Lung (tissue), 12 donors: ENCODE measurements around the gene KIAA1755. TPM values are rescaled to one million over a fixed set of nuclear protein-coding genes. Genes with fewer than 3 reads are reported as not detected.

ENCODE experiments used
- ATAC-seq: fragments of 200-7000 bp; cut with Tn5 transposase; one replicate; pipeline ENCODE4 v1.9.1; 2020; ENCODE audit warnings: moderate number of reproducible peaks; ENCODE audit not compliant: insufficient read depth, low FRiP score
- DNase-seq, 3 donors: peaks; one replicate each; pipeline ENCODE4 v3.0.0-alpha.2; 2013 to 2017
- H3K27ac ChIP-seq, 2 donors: one replicate each; pipeline ENCODE4 v1.5.1; 2013; ENCODE audit warnings: mild to moderate bottlenecking in 2 of 2, moderate library complexity in 2 of 2, control low read depth in 1 of 2, inconsistent platforms in 1 of 2, low read depth in 1 of 2, low read length in 1 of 2
- H3K27me3 ChIP-seq, 3 donors: one replicate each; pipeline ENCODE4 v1.5.1; 2013; ENCODE audit warnings: low read length in 2 of 3; ENCODE audit not compliant: control insufficient read depth in 3 of 3, insufficient read depth in 3 of 3
- H3K36me3 ChIP-seq, 4 donors: one replicate each; pipeline ENCODE4 v1.5.1; 2013; ENCODE audit warnings: low read length in 4 of 4, mild to moderate bottlenecking in 1 of 4, moderate library complexity in 1 of 4; ENCODE audit not compliant: control insufficient read depth in 4 of 4, insufficient read depth in 4 of 4
- H3K4me1 ChIP-seq, 5 donors: one replicate each; pipeline ENCODE4 v1.5.1; 2013; ENCODE audit warnings: low read length in 5 of 5, mild to moderate bottlenecking in 2 of 5, moderate library complexity in 1 of 5; ENCODE audit not compliant: control insufficient read depth in 5 of 5, insufficient read depth in 5 of 5
- H3K4me3 ChIP-seq: one replicate; pipeline ENCODE4 v1.5.1; 2013; ENCODE audit warnings: mild to moderate bottlenecking, control low read depth, moderate library complexity
- H3K9ac ChIP-seq, 2 donors: one replicate each; pipeline ENCODE4 v1.5.1; 2013; ENCODE audit warnings: low read length in 2 of 2, control low read depth in 1 of 2; ENCODE audit not compliant: insufficient read depth in 1 of 2
- H3K9me3 ChIP-seq, 4 donors: one replicate each; pipeline ENCODE4 v1.5.1; 2013; ENCODE audit warnings: low read length in 3 of 4, mild to moderate bottlenecking in 1 of 4, moderate library complexity in 1 of 4; ENCODE audit not compliant: control insufficient read depth in 4 of 4, insufficient read depth in 3 of 4
- WGBS, 2 donors: extraction: QIAGEN DNeasy Blood & Tissue Kit; methylation state at CpG; one replicate each; pipeline ENCODE4 v1.1.7; 2013; 5-methylcytosine and 5-hydroxymethylcytosine counted together
- polyA plus RNA-seq, 2 donors: library from polyadenylated mRNA; stranded (reverse); fragments of 200-250 nt; gene quantifications; one replicate each; pipeline ENCODE4 v1.2.1, GENCODE V29; 2013
- total RNA-seq, 2 donors: library from RNA; depleted of rRNA in 1 of 2; stranded (reverse); fragments of >200 nt in 1 of 2; gene quantifications; one replicate each; pipeline ENCODE4 v1.2.1, GENCODE V29; 2014 to 2021
- TF ChIP-seq, protein P1 (sequence below): IDR thresholded peaks from 2 replicates; pipeline ENCODE4 v1.5.1; 2012; ENCODE audit warnings: mild to moderate bottlenecking; ENCODE audit errors: control extremely low read depth, extremely low read depth
- donor health status: control.
- donor health status: control.
- donor health status: Bipolar disorder and iron deficiency.
- donor health status: healthy.
- donor health status: DM: yes; HTN: yes; CAD: no.

Gene KIAA1755
- total and polyA plus RNA-seq, 4 donors: 0.33 to 2.0 (median 1.3) TPM

GRCh38 chr20:38238829-38239228 is 21.7 kb downstream of the KIAA1755 start:
- H3K9ac ChIP-seq: no peak overlapping the region
- H3K9me3 ChIP-seq: peaks cover 0 to 20% (median 10%) of the 10 kb centered on the region in 4 donors
- DNase-seq (no peak), ATAC-seq (no peak)
- H3K36me3 ChIP-seq: no peaks in the 10 kb centered on the region
- 54 to 78% methylated on average over 3 of the region's 3 CpGs for WGBS, 2 donors
- TF ChIP-seq, protein P1, sequence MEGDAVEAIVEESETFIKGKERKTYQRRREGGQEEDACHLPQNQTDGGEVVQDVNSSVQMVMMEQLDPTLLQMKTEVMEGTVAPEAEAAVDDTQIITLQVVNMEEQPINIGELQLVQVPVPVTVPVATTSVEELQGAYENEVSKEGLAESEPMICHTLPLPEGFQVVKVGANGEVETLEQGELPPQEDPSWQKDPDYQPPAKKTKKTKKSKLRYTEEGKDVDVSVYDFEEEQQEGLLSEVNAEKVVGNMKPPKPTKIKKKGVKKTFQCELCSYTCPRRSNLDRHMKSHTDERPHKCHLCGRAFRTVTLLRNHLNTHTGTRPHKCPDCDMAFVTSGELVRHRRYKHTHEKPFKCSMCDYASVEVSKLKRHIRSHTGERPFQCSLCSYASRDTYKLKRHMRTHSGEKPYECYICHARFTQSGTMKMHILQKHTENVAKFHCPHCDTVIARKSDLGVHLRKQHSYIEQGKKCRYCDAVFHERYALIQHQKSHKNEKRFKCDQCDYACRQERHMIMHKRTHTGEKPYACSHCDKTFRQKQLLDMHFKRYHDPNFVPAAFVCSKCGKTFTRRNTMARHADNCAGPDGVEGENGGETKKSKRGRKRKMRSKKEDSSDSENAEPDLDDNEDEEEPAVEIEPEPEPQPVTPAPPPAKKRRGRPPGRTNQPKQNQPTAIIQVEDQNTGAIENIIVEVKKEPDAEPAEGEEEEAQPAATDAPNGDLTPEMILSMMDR: no peak
- no peak overlapping the region for H3K27ac ChIP-seq
- H3K27me3 ChIP-seq: no peaks in the 10 kb centered on the region
- H3K4me3 ChIP-seq: no peak overlapping the region
- H3K4me1 ChIP-seq: peaks cover 0 to 8% (median 0%) of the 10 kb centered on the region in 5 donors

- H3K4me1 ChIP-seq: peaks cover 0 to 8% (median 0%) of the 10 kb centered on the region in 5 donors
- TF ChIP-seq, protein P1: no peak
- DNase-seq (no peak), ATAC-seq (no peak)
- H3K9me3 ChIP-seq: peaks cover 0 to 14% (median 4%) of the 10 kb centered on the region in 4 donors
- H3K36me3 ChIP-seq: no peaks in the 10 kb centered on the region
- no peaks in the 10 kb centered on the region for H3K27me3 ChIP-seq
- H3K27ac ChIP-seq: no peak overlapping the region
- no peak overlapping the region for H3K4me3 ChIP-seq
- 62 to 85% methylated on average over 3 of the region's 3 CpGs for WGBS, 2 donors
- H3K9ac ChIP-seq: no peak overlapping the region
These were observed 23.2 kb downstream of the KIAA1755 start for GRCh38 chr20:38237381-38237780.

- no peak overlapping the region for H3K9ac ChIP-seq
- H3K4me1 ChIP-seq: no peaks in the 10 kb centered on the region
- peaks cover 0 to 3% (median 0%) of the 10 kb centered on the region in 4 donors for H3K9me3 ChIP-seq
- WGBS, 2 donors: 24% methylated on average over 10 of the region's 10 CpGs
- no peak overlapping the region for H3K4me3 ChIP-seq
- H3K27me3 ChIP-seq: no peaks in the 10 kb centered on the region
- TF ChIP-seq, protein P1: no peak
- DNase-seq (no peak), ATAC-seq (no peak)
- no peaks in the 10 kb centered on the region for H3K36me3 ChIP-seq
- no peak overlapping the region for H3K27ac ChIP-seq
These were observed 28.9 kb downstream of the KIAA1755 start for GRCh38 chr20:38231531-38232121.
